ENCODE measurements around the gene ENO4. TPM values are rescaled to one million over a fixed set of nuclear protein-coding genes. Genes with fewer than 3 reads are reported as not detected.

The ENO4 gene
- polyA plus RNA-seq, 1 of the 3 experiments (the other 2 are of a cell fraction) = 0.36 TPM

- Histone ChIP-seq H3K27ac (ENCODE audit: low read depth in 2 of 2, low read length in 1 of 2) (no peak overlapping the region), H3K27me3 (ENCODE audit: insufficient read depth) (no peaks in the 10 kb centered on the region), H3K79me2 (ENCODE audit: insufficient read depth) (no peaks in the 10 kb centered on the region), H3K9ac (no peak overlapping the region), H3K4me3 (ENCODE audit: low read depth in 2 of 2, low read length in 1 of 2) (no peak overlapping the region), H3K4me1 (ENCODE audit: control insufficient read depth in 1 of 2, insufficient read depth in 2 of 2, low read depth in 1 of 2, low read length in 1 of 2) (no peaks in the 10 kb centered on the region), H3K36me3 (replicated peaks in 1 of 2; ENCODE audit: control insufficient read depth in 1 of 2, insufficient read depth in 2 of 2, low read length in 1 of 2) (no peaks in the 10 kb centered on the region), H3K4me2 (no peak overlapping the region), H3F3A (replicated peaks; ENCODE audit: insufficient read depth) (no peaks in the 10 kb centered on the region), H2AFZ (ENCODE audit: low read depth) (no peak overlapping the region), H4K20me1 (ENCODE audit: insufficient read depth) (no peaks in the 10 kb centered on the region), H3K9me3 (no peaks in the 10 kb centered on the region), H3K9me2 (no peaks in the 10 kb centered on the region)
- TF ChIP-seq GATA2 (CRISPR knock-in tag; IDR thresholded peaks at IDR 0.05) (no peak), EZH2phosphoT487 (IDR thresholded peaks at IDR 0.05; ENCODE audit: borderline replicate concordance, low read depth) (no peak), IRF3 (IDR thresholded peaks at IDR 0.05; ENCODE audit: low read depth, low read length) (no peak), PBX3 (IDR thresholded peaks at IDR 0.05) (no peak), SMC3 (IDR thresholded peaks at IDR 0.05; ENCODE audit: low read depth, low read length) (no peak), USF1 (IDR thresholded peaks at IDR 0.05; ENCODE audit: borderline replicate concordance, low read depth) (no peak), ZBTB33 (IDR thresholded peaks at IDR 0.05; ENCODE audit: borderline replicate concordance, low read depth) (no peak), YY1 (IDR thresholded peaks at IDR 0.05; ENCODE audit: low read depth) (no peak), ELF1 (IDR thresholded peaks at IDR 0.05) (no peak), REST (IDR thresholded peaks at IDR 0.05; ENCODE audit: low read depth, low read length) (no peak), NRF1 (IDR thresholded peaks at IDR 0.05; ENCODE audit: low read depth, low read length) (no peak), MEF2A (IDR thresholded peaks at IDR 0.05; ENCODE audit: borderline replicate concordance, low read depth) (no peak), NFIC (IDR thresholded peaks at IDR 0.05; ENCODE audit: borderline replicate concordance) (no peak), EP300 (IDR thresholded peaks at IDR 0.05; ENCODE audit: borderline replicate concordance in 1 of 2, low read depth in 1 of 2, low read length in 1 of 2) (no peak), FOSL2 (IDR thresholded peaks at IDR 0.05; ENCODE audit: borderline replicate concordance, low read depth) (no peak)
- WGBS (ENCODE audit: low lambda C conversion rate) = 68% methylated on average over 3 of the region's 3 CpGs
- CTCF ChIA-PET = interaction anchor here (0.7 to 1.1 kb wide), 3 partner anchors 13 to 360 kb away, joined by 3 read pairs; no protein-coding TSS in a partner anchor
- no peak for DNase-seq
- POLR2A ChIA-PET = interaction anchor here (0.7 kb wide), 1 partner anchor 66 kb away, joined by 6 read pairs; no protein-coding TSS in a partner anchor
These were observed 7.9 kb downstream of the ENO4 start for GRCh38 chr10:116857156-116857555.
